Smooth muscle cell (in vitro differentiated cells): ENCODE results near the gene PTS. TPM values are rescaled to one million over a fixed set of nuclear protein-coding genes. Genes with fewer than 3 reads are reported as not detected.

Experiments used
- DNase-seq: peaks from one replicate; lab custom pipeline; 2025; ENCODE audit not compliant: unreplicated experiment; lab: John Stamatoyannopoulos, UW
- H2AFZ ChIP-seq: fragments of 200-600 bp; sonication (generic); 2 replicates; pipeline ENCODE4 v1.6.0; 2016; ENCODE audit warnings: antibody characterized with exemption, low read depth, mild to moderate bottlenecking
- H3F3A ChIP-seq: fragments of 200-600 bp; sonication (generic); 2 replicates; pipeline ENCODE4 v1.6.0; 2017; ENCODE audit warnings: antibody characterized with exemption, low read depth
- H3K27ac ChIP-seq: fragments of 200-600 bp; sonication (generic); 2 replicates; pipeline ENCODE4 v1.5.1; 2016; ENCODE audit warnings: low read depth, mild to moderate bottlenecking
- H3K27me3 ChIP-seq: fragments of 200-600 bp; sonication (generic); 2 replicates; pipeline ENCODE4 v1.6.1; 2016; ENCODE audit warnings: low read depth, mild to moderate bottlenecking
- H3K36me3 ChIP-seq: fragments of 200-600 bp; sonication (generic); 2 replicates; pipeline ENCODE4 v1.5.1; 2016; ENCODE audit warnings: low read depth
- H3K4me1 ChIP-seq: fragments of 200-600 bp; sonication (generic); 2 replicates; pipeline ENCODE4 v1.5.1; 2016; ENCODE audit warnings: low read depth
- H3K4me2 ChIP-seq: fragments of 200-600 bp; sonication (generic); 2 replicates; pipeline ENCODE4 v1.6.0; 2016; ENCODE audit warnings: mild to moderate bottlenecking
- H3K4me3 ChIP-seq: fragments of 200-600 bp; sonication (generic); 2 replicates; pipeline ENCODE4 v1.5.1; 2016; ENCODE audit warnings: mild to moderate bottlenecking
- H3K79me2 ChIP-seq: fragments of 200-600 bp; sonication (generic); 2 replicates; pipeline ENCODE4 v1.6.0; 2016; ENCODE audit warnings: low read depth, mild to moderate bottlenecking
- H3K9ac ChIP-seq: fragments of 200-600 bp; sonication (generic); 2 replicates; pipeline ENCODE4 v1.6.0; 2016; ENCODE audit warnings: low read depth
- H3K9me3 ChIP-seq: fragments of 200-600 bp; sonication (generic); replicated peaks from 2 replicates; pipeline ENCODE4 v1.5.1; 2016; ENCODE audit warnings: low read depth
- H4K20me1 ChIP-seq: fragments of 200-600 bp; sonication (generic); 2 replicates; pipeline ENCODE4 v1.6.0; 2016; ENCODE audit warnings: low read depth
- CTCF ChIP-seq: fragments of 200-600 bp; sonication (generic); IDR thresholded peaks from 2 replicates; pipeline ENCODE4 v1.5.1; 2017; ENCODE audit warnings: borderline replicate concordance, mild to moderate bottlenecking, antibody characterized with exemption; ENCODE audit not compliant: insufficient read depth, poor library complexity, severe bottlenecking
- WGBS: methylation state at CpG from one replicate; pipeline ENCODE4 v1.1.7; 2016; ENCODE audit warnings: low lambda C conversion rate; 5-methylcytosine and 5-hydroxymethylcytosine counted together
- polyA plus RNA-seq: library from polyadenylated mRNA; unstranded; fragments of >200 nt; fragmentation: Nextera tagmentation; extraction: Ambion mirVana; gene quantifications from 2 replicates; pipeline ENCODE4 v1.2.1, GENCODE V29; 2016
- total RNA-seq: library from RNA; depleted of rRNA; stranded (reverse); fragments of >200 nt; gene quantifications from 2 replicates; pipeline ENCODE4 v1.2.3, GENCODE V29; 2014

The PTS gene
- total and polyA plus RNA-seq, 2 experiments from 2014 or later: 70.9 to 75.4 TPM

- H3K4me2 ChIP-seq: no peak overlapping the region
- no peak for TF ChIP-seq CTCF
- H3F3A ChIP-seq: no peaks in the 10 kb centered on the region
- no peaks in the 10 kb centered on the region for H3K36me3 ChIP-seq
- H3K9me3 ChIP-seq: no peaks in the 10 kb centered on the region
- no peak overlapping the region for H3K27ac ChIP-seq
- no peaks in the 10 kb centered on the region for H3K79me2 ChIP-seq
- no peak overlapping the region for H3K4me3 ChIP-seq
- no peak overlapping the region for H2AFZ ChIP-seq
- DNase-seq: no peak
- peaks cover 12% of the 10 kb centered on the region for H3K27me3 ChIP-seq
- no peaks in the 10 kb centered on the region for H4K20me1 ChIP-seq
- no peaks in the 10 kb centered on the region for H3K4me1 ChIP-seq
- no peak overlapping the region for H3K9ac ChIP-seq
Observed at GRCh38 chr11:112212710-112213109, 13.5 kb upstream of the PTS start.

DNA sequence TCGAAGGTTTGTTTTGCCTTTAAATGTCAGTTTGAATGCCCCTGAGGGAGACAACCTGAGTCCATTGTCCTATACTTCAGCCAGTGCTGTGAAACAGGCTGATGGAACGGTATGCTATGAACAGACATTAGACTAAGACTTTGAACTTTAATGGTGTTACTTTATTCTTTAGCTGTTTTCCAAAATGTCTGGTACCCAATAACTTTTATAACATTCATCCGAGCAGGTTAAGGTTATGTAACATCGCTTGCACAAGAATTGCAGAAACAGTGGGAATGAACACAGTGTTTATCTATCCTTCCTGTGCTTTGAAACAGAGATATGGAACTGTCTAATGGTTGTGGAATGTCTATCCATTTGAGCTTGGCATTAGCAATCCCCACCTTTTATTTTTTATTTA, 12.5 kb upstream of the PTS start:
- no peak overlapping the region for H3K9ac ChIP-seq
- DNase-seq: no peak
- H3K27me3 ChIP-seq: peaks cover 7% of the 10 kb centered on the region
- H3K9me3 ChIP-seq: no peaks in the 10 kb centered on the region
- H3F3A ChIP-seq: no peaks in the 10 kb centered on the region
- H3K4me2 ChIP-seq: no peak overlapping the region
- H3K27ac ChIP-seq: no peak overlapping the region
- no peaks in the 10 kb centered on the region for H3K4me1 ChIP-seq
- H2AFZ ChIP-seq: no peak overlapping the region
- no peaks in the 10 kb centered on the region for H3K36me3 ChIP-seq
- 87% methylated on average over 4 of the region's 4 CpGs for WGBS
- TF ChIP-seq CTCF: no peak
- H3K4me3 ChIP-seq: no peak overlapping the region
- H3K79me2 ChIP-seq: no peaks in the 10 kb centered on the region
- no peaks in the 10 kb centered on the region for H4K20me1 ChIP-seq

DNA sequence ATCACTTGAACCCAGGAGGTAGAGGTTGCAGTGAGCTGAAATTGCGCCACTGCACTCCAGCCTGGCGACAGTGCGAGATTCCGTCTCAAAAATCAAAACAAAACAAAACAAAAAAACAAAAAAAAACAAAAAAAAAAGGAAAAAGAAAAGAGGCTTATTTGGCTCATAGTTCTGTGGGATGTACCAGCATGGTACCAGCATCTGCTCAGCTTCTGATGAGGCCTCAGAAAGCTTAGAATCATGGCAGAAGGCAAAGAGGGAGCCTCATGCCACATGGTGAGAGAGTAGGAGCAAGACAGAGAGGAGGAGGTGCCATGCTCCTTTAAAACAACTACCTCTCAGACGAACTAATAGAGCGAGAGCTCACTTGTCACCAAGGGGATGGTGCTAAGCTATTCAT, 10.6 kb upstream of the PTS start:
- Histone ChIP-seq H2AFZ (no peak overlapping the region), H3K79me2 (no peaks in the 10 kb centered on the region), H3F3A (no peaks in the 10 kb centered on the region), H3K4me3 (no peak overlapping the region), H3K9ac (no peak overlapping the region), H3K4me2 (no peak overlapping the region), H3K4me1 (no peaks in the 10 kb centered on the region), H3K36me3 (no peaks in the 10 kb centered on the region), H3K27me3 (no peaks in the 10 kb centered on the region), H4K20me1 (no peaks in the 10 kb centered on the region), H3K9me3 (no peaks in the 10 kb centered on the region), H3K27ac (no peak overlapping the region)
- TF ChIP-seq CTCF: no peak
- WGBS: 94% methylated on average over 6 of the region's 6 CpGs
- DNase-seq: no peak

GRCh38 chr11:112216561-112217105, 9.6 kb upstream of the PTS start:
- no peak for DNase-seq
- Histone ChIP-seq H3K36me3 (no peaks in the 10 kb centered on the region), H3K79me2 (no peaks in the 10 kb centered on the region), H3K9me3 (no peaks in the 10 kb centered on the region), H4K20me1 (no peaks in the 10 kb centered on the region), H3K4me2 (no peak overlapping the region), H2AFZ (no peak overlapping the region), H3K27me3 (no peaks in the 10 kb centered on the region), H3K4me3 (no peak overlapping the region), H3F3A (no peaks in the 10 kb centered on the region), H3K4me1 (no peaks in the 10 kb centered on the region), H3K27ac (no peak overlapping the region), H3K9ac (no peak overlapping the region)
- no peak for TF ChIP-seq CTCF
- 96% methylated on average over 1 of the region's 1 CpG for WGBS
